Right cardiac atrium (tissue), 5 donors: ENCODE data around the gene WNT8B. TPM values are rescaled to one million over a fixed set of nuclear protein-coding genes. Genes with fewer than 3 reads are reported as not detected.

Experiments used
- ATAC-seq, 2 donors: fragments of 200-7000 bp; cut with Tn5 transposase; one replicate each; pipeline versions ENCODE4 v1.8.0 to v1.9.1; 2020; ENCODE audit warnings: moderate library complexity in 2 of 2, mild to moderate bottlenecking in 1 of 2
- DNase-seq, 3 donors: peaks; one replicate each; pipeline ENCODE4 v3.0.0-alpha.2; 2020
- H3K27ac ChIP-seq: one replicate; pipeline ENCODE4 v1.5.1; 2013; ENCODE audit warnings: mild to moderate bottlenecking, low read length, control low read depth, moderate library complexity
- H3K27me3 ChIP-seq: one replicate; pipeline ENCODE4 v1.6.1; 2013; ENCODE audit not compliant: control insufficient read depth, insufficient read depth
- H3K4me1 ChIP-seq: one replicate; pipeline ENCODE4 v1.6.1; 2013; ENCODE audit warnings: low read length; ENCODE audit not compliant: control insufficient read depth, insufficient read depth
- H3K4me3 ChIP-seq: one replicate; pipeline ENCODE4 v1.5.1; 2013; ENCODE audit warnings: low read length, control low read depth
- H3K9me3 ChIP-seq: one replicate; pipeline ENCODE4 v1.6.1; 2013; ENCODE audit warnings: low read length; ENCODE audit not compliant: control insufficient read depth
- WGBS: extraction: QIAGEN DNeasy Blood & Tissue Kit; methylation state at CpG from one replicate; pipeline ENCODE4 v1.1.7; 2013; 5-methylcytosine and 5-hydroxymethylcytosine counted together
- intact Hi-C, 4 donors: fragments of 100-400 bp; cut with DNase I; formaldehyde crosslinking; loops; one replicate each; pipeline versions ENCODE4 v1.11.0 to v1.14.0; 2022 to 2023
- polyA plus RNA-seq: library from polyadenylated mRNA; stranded (reverse); fragments of 200-250 nt; gene quantifications from one replicate; pipeline ENCODE4 v1.2.3, GENCODE V29; 2013
- total RNA-seq, 4 donors: library from RNA; stranded (reverse); fragmentation: NEBNext Ultra II Directional; extraction: Animal tissue kit (Norgen Biotek cat#: 25700); gene quantifications; one replicate each; pipeline ENCODE4 v1.2.1, GENCODE V29; 2021
- donor health status: healthy with polysubstance abuse.
- donor health status: DM: no; HTN: yes; CAD: no.
- donor health status: DM: no; HTN: no; CAD: no.
- donor health status: DM: no; HTN: yes; CAD: no; lungs with severe emphysema.
- donor health status: DM: yes; HTN: yes; CAD: no.

Gene WNT8B
- total and polyA plus RNA-seq, 5 donors = not detected

GRCh38 chr10:100519311-100520051 is 56.7 kb downstream of the WNT8B start, which contains the start of gene SEC31B:
TSS of gene SEC31B (minus strand) at chr10:100519861. CDS start at chr10:100516952, 2,909 bp downstream.
- Histone ChIP-seq H3K4me1 (no peaks in the 10 kb centered on the region), H3K4me3 (peak within 1 kb of the TSS; percentile 43), H3K27ac (no peak within 1 kb of the TSS), H3K27me3 (no peaks in the 10 kb centered on the region), H3K9me3 (no peaks in the 10 kb centered on the region)
- DNase-seq = peak; percentile 35 to 87 (median 85)
- peak; percentile 80 to 83 for ATAC-seq
- 7% methylated on average over 72 of the region's 72 CpGs for WGBS
- intact Hi-C loops = loop anchor here in 2 of 4 donors (5.0 to 10.0 kb wide), 2 partner anchors 87 to 175 kb away; partner anchors contain the start of gene SCD (in 2 of the 2)

GRCh38 chr10:100520811-100521210 is 58.0 kb downstream of the WNT8B start:
- H3K27ac ChIP-seq = no peak overlapping the region
- ATAC-seq (no peak), DNase-seq (no peak)
- no peaks in the 10 kb centered on the region for H3K9me3 ChIP-seq
- intact Hi-C loops = loop anchor here in 1 of 4 donors (10.0 kb wide), 1 partner anchor 176 kb away; the partner anchor contains the start of gene SCD
- H3K4me1 ChIP-seq = no peaks in the 10 kb centered on the region
- H3K4me3 ChIP-seq = no peak overlapping the region
- no peaks in the 10 kb centered on the region for H3K27me3 ChIP-seq
- 82% methylated on average over 3 of the region's 3 CpGs for WGBS

GRCh38 chr10:100522107-100522801 is 59.4 kb downstream of the WNT8B start:
- intact Hi-C loops = loop anchor here in 1 of 4 donors (10.0 kb wide), 1 partner anchor 177 kb away; the partner anchor contains the start of gene SCD
- H3K4me3 ChIP-seq = no peak overlapping the region
- no peaks in the 10 kb centered on the region for H3K9me3 ChIP-seq
- no peak overlapping the region for H3K27ac ChIP-seq
- WGBS = 75% methylated on average over 5 of the region's 5 CpGs
- ATAC-seq (no peak), DNase-seq (no peak)
- H3K4me1 ChIP-seq = no peaks in the 10 kb centered on the region
- no peaks in the 10 kb centered on the region for H3K27me3 ChIP-seq

- Histone ChIP-seq H3K27me3 (no peaks in the 10 kb centered on the region), H3K9me3 (no peaks in the 10 kb centered on the region), H3K27ac (no peak overlapping the region), H3K4me3 (no peak overlapping the region), H3K4me1 (no peaks in the 10 kb centered on the region)
- intact Hi-C loops = loop anchor here in 1 of 4 donors (10.0 kb wide), 1 partner anchor 178 kb away; the partner anchor contains the start of gene SCD
- DNase-seq (no peak), ATAC-seq (no peak)
- WGBS = 95% methylated on average over 9 of the region's 9 CpGs
Measured at GRCh38 chr10:100522945-100523344, 60.1 kb downstream of the WNT8B start.

- no peaks in the 10 kb centered on the region for H3K27me3 ChIP-seq
- 85% methylated on average over 6 of the region's 6 CpGs for WGBS
- intact Hi-C loops = loop anchor here in 1 of 4 donors (10.0 kb wide), 1 partner anchor 179 kb away; the partner anchor contains the start of gene SCD
- no peaks in the 10 kb centered on the region for H3K9me3 ChIP-seq
- no peaks in the 10 kb centered on the region for H3K4me1 ChIP-seq
- ATAC-seq (no peak), DNase-seq (no peak)
- H3K27ac ChIP-seq = no peak overlapping the region
- no peak overlapping the region for H3K4me3 ChIP-seq
Measured at GRCh38 chr10:100524206-100524605, 61.4 kb downstream of the WNT8B start.

- 84% methylated on average over 2 of the region's 2 CpGs for WGBS
- Histone ChIP-seq H3K27me3 (no peaks in the 10 kb centered on the region), H3K4me1 (no peaks in the 10 kb centered on the region), H3K4me3 (no peak overlapping the region), H3K9me3 (no peaks in the 10 kb centered on the region), H3K27ac (no peak overlapping the region)
- no peak for ATAC-seq
- DNase-seq = no peak
- intact Hi-C loops = loop anchor here in 1 of 4 donors (10.0 kb wide), 1 partner anchor 180 kb away; the partner anchor contains the start of gene SCD
Measured at GRCh38 chr10:100524638-100525037, 61.8 kb downstream of the WNT8B start.

- WGBS = 44% methylated on average over 7 of the region's 7 CpGs
Measured at GRCh38 chr10:100528123-100528886, 65.5 kb downstream of the WNT8B start.

GRCh38 chr10:100528921-100529474 is 66.2 kb downstream of the WNT8B start:
- ATAC-seq (no peak), DNase-seq (no peak)
- peak overlapping the region; percentile 71 for H3K27ac ChIP-seq
- no peaks in the 10 kb centered on the region for H3K4me1 ChIP-seq
- under 1% methylated on average over 18 of the region's 18 CpGs for WGBS
- H3K9me3 ChIP-seq = no peaks in the 10 kb centered on the region
- intact Hi-C loops = loop anchor here in 1 of 4 donors (10.0 kb wide), 1 partner anchor 184 kb away; the partner anchor contains the start of gene SCD
- no peaks in the 10 kb centered on the region for H3K27me3 ChIP-seq
- H3K4me3 ChIP-seq = peak overlapping the region; percentile 85

More at GRCh38 chr10:100528123-100528886, 65.5 kb downstream of the WNT8B start:
- no peaks in the 10 kb centered on the region for H3K27me3 ChIP-seq
- ATAC-seq (no peak), DNase-seq (no peak)
- no peak overlapping the region for H3K27ac ChIP-seq
- no peaks in the 10 kb centered on the region for H3K9me3 ChIP-seq
- peak overlapping the region; percentile 85 for H3K4me3 ChIP-seq
- no peaks in the 10 kb centered on the region for H3K4me1 ChIP-seq
- intact Hi-C loops = loop anchor here in 1 of 4 donors (10.0 kb wide), 1 partner anchor 184 kb away; the partner anchor contains the start of gene SCD

- Histone ChIP-seq H3K27ac (peak within 1 kb of the TSS; percentile 74), H3K9me3 (no peaks in the 10 kb centered on the region), H3K4me3 (peak within 1 kb of the TSS; percentile 85), H3K27me3 (no peaks in the 10 kb centered on the region), H3K4me1 (no peaks in the 10 kb centered on the region)
- DNase-seq (peak; percentile 91 to 96 (median 96)), ATAC-seq (peak; percentile 92 to 94)
- intact Hi-C loops = loop anchor here in 1 of 4 donors (10.0 kb wide), 1 partner anchor 185 kb away; the partner anchor contains the start of gene SCD
- WGBS = 1% methylated on average over 43 of the region's 43 CpGs
Measured at GRCh38 chr10:100529475-100530298, 66.9 kb downstream of the WNT8B start, which contains the start of gene NDUFB8. TSS of gene NDUFB8 (minus strand) at chr10:100529871. CDS start at chr10:100529851, 20 bp downstream.
